MCF 10A (cell line): ENCODE results near the gene PHGDH. TPM values are rescaled to one million over a fixed set of nuclear protein-coding genes. Genes with fewer than 3 reads are reported as not detected.

Experiments used
- BruUV-seq: library from RNA; stranded (reverse); fragments of 400-500 nt; replicated peaks from 2 replicates; lab custom pipeline; 2021; lab: Mats Ljungman, UMichigan
- CTCF ChIA-PET: fragments of 300-600 bp; sonication (Branson Sonifier 250); formaldehyde crosslinking; extraction: SDS; loops from one replicate; lab custom pipeline; 2021; ENCODE audit warnings: antibody characterized with exemption, inconsistent platforms; lab: Yijun Ruan, JAX
- POLR2A ChIA-PET: fragments of 300-600, 350-650 bp; sonication (Branson Sonifier 250); formaldehyde crosslinking; extraction: SDS; loops from one replicate; lab custom pipeline; 2020; ENCODE audit warnings: antibody characterized with exemption, inconsistent platforms; lab: Yijun Ruan, JAX
- DNase-seq: peaks from one replicate; pipeline ENCODE4 v3.0.0-alpha.2; 2018; ENCODE audit not compliant: unreplicated experiment
- H3K27ac Mint-ChIP-seq: one replicate; pipeline ENCODE4 v1.8.0; 2022; ENCODE audit warnings: mild to moderate bottlenecking, low read depth, mixed read lengths; ENCODE audit not compliant: unreplicated experiment
- H3K27me3 Mint-ChIP-seq: one replicate; pipeline ENCODE4 v1.8.0; 2022; ENCODE audit warnings: mixed read lengths; ENCODE audit not compliant: insufficient read depth, unreplicated experiment
- H3K36me3 Mint-ChIP-seq: one replicate; pipeline ENCODE4 v1.8.0; 2022; ENCODE audit warnings: mild to moderate bottlenecking, moderate library complexity, mixed read lengths; ENCODE audit not compliant: insufficient read depth, unreplicated experiment
- H3K4me1 Mint-ChIP-seq: one replicate; pipeline ENCODE4 v1.8.0; 2022; ENCODE audit warnings: mixed read lengths; ENCODE audit not compliant: insufficient read depth, unreplicated experiment
- H3K4me3 Mint-ChIP-seq: one replicate; pipeline ENCODE4 v1.8.0; 2022; ENCODE audit warnings: mild to moderate bottlenecking, moderate library complexity, mixed read lengths; ENCODE audit not compliant: unreplicated experiment
- H3K9me3 Mint-ChIP-seq: one replicate; pipeline ENCODE4 v1.8.0; 2022; ENCODE audit warnings: mixed read lengths; ENCODE audit not compliant: unreplicated experiment
- intact Hi-C: fragments of 100-400 bp; cut with micrococcal nuclease; formaldehyde crosslinking; loops from 2 replicates; pipeline ENCODE4 v1.14.1; 2022
- total RNA-seq: library from RNA; stranded (reverse); gene quantifications from 2 replicates; pipeline ENCODE4 v1.2.3, GENCODE V29; 2022
- TF ChIP-seq, protein P1 (sequence below): fragments of 200-600 bp; IDR thresholded peaks from one replicate; pipeline ENCODE4 v1.8.0; 2022; ENCODE audit warnings: antibody characterized with exemption, mild to moderate bottlenecking; ENCODE audit not compliant: unreplicated experiment

Gene PHGDH
- total RNA-seq, 1 experiment from 2014 or later: 198 TPM

DNA sequence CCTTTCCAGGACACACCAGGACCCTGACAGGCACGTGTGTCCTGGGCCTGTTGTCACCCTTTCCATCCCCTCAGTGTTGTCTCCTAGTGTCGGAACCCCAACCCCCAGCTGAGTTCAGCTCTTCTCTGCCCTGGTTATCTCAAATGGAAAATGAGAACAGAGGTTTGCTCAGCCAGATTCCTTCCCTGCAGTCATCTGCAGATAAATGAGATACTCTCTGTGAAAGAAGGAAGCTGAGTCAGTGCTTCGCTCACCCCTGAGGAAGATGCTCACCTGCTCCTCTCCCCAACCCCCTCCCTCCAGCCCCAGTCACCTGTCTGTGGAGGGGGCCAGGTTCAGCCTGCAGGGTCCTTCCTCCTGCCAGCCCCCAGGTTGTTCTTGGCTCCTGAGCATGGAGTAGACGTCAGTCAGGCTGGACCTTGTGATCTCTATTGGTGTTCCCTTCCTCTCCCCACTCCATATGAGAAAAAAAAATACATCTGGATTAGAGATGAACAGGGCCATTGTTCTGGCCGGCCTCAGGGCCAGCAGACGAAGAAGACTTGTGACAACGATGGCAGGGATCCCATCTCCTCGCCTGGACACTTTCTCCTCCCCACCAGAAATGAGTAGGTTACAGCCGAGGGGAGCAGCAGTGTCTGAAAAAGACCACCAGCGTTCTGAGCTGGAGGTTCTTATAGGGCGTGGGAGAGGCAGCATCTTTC lies 20.9 kb downstream of the PHGDH start:
- intact Hi-C loops: no loop called here
- Mint-ChIP-seq H3K36me3 (peaks cover 32% of the 10 kb centered on the region), H3K27ac (no peak overlapping the region)

GRCh38 chr1:119733754-119734153 lies 22.0 kb downstream of the PHGDH start:
- POLR2A ChIA-PET: no interaction called here
- DNase-seq: no peak
- Mint-ChIP-seq H3K4me1 (no peaks in the 10 kb centered on the region), H3K27me3 (no peaks in the 10 kb centered on the region), H3K4me3 (no peak overlapping the region), H3K27ac (no peak overlapping the region), H3K9me3 (no peaks in the 10 kb centered on the region), H3K36me3 (peaks cover 32% of the 10 kb centered on the region)
- CTCF ChIA-PET: interaction anchor here (0.7 to 3.4 kb wide), 4 partner anchors 10 to 121 kb away, joined by 3 to 39 read pairs (median 3); no protein-coding TSS in a partner anchor
- TF ChIP-seq, protein P1, sequence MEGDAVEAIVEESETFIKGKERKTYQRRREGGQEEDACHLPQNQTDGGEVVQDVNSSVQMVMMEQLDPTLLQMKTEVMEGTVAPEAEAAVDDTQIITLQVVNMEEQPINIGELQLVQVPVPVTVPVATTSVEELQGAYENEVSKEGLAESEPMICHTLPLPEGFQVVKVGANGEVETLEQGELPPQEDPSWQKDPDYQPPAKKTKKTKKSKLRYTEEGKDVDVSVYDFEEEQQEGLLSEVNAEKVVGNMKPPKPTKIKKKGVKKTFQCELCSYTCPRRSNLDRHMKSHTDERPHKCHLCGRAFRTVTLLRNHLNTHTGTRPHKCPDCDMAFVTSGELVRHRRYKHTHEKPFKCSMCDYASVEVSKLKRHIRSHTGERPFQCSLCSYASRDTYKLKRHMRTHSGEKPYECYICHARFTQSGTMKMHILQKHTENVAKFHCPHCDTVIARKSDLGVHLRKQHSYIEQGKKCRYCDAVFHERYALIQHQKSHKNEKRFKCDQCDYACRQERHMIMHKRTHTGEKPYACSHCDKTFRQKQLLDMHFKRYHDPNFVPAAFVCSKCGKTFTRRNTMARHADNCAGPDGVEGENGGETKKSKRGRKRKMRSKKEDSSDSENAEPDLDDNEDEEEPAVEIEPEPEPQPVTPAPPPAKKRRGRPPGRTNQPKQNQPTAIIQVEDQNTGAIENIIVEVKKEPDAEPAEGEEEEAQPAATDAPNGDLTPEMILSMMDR: no peak
- intact Hi-C loops: no loop called here
- BruUV-seq: no TSS peak

More for the DNA sequence above, 20.9 kb downstream of the PHGDH start:
- H3K9me3 Mint-ChIP-seq: no peaks in the 10 kb centered on the region
- DNase-seq: no peak
- H3K4me1 Mint-ChIP-seq: no peaks in the 10 kb centered on the region
- ChIA-PET CTCF (interaction anchor here (0.7 to 6.3 kb wide), 3 partner anchors 12 to 129 kb away, joined by 4 to 42 read pairs (median 39); no protein-coding TSS in a partner anchor), POLR2A (no interaction called here)
- TF ChIP-seq, protein P1: no peak
- BruUV-seq: no TSS peak
- no peaks in the 10 kb centered on the region for H3K27me3 Mint-ChIP-seq
- H3K4me3 Mint-ChIP-seq: no peak overlapping the region

DNA sequence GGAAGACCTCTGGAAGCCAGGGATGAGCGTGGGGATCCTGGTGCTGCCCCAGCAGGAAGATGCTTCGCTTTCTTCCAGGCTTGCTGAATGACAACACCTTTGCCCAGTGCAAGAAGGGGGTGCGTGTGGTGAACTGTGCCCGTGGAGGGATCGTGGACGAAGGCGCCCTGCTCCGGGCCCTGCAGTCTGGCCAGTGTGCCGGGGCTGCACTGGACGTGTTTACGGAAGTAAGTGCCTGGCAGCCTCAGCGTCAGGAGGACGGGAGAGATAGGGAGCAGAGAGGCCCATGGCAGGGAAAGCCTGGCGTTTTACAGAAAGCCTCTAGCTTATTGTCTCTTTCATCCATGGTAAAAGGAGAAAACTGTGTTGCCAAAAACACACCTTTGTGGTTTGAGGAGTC lies 23.5 kb downstream of the PHGDH start:
- intact Hi-C loops: no loop called here
- H3K27me3 Mint-ChIP-seq: no peaks in the 10 kb centered on the region
- no peak overlapping the region for H3K4me3 Mint-ChIP-seq
- TF ChIP-seq, protein P1: no peak
- CTCF ChIA-PET: interaction anchor here (0.6 to 3.4 kb wide), 4 partner anchors 9 to 1703 kb away, joined by 3 to 39 read pairs (median 4); no protein-coding TSS in a partner anchor
- H3K9me3 Mint-ChIP-seq: no peaks in the 10 kb centered on the region
- peaks cover 37% of the 10 kb centered on the region for H3K36me3 Mint-ChIP-seq
- no TSS peak for BruUV-seq
- H3K27ac Mint-ChIP-seq: no peak overlapping the region
- no peaks in the 10 kb centered on the region for H3K4me1 Mint-ChIP-seq
- POLR2A ChIA-PET: no interaction called here
- DNase-seq: no peak

- TF ChIP-seq, protein P1: no peak
- Mint-ChIP-seq H3K27me3 (no peaks in the 10 kb centered on the region), H3K4me3 (no peak overlapping the region), H3K9me3 (no peaks in the 10 kb centered on the region), H3K27ac (no peak overlapping the region), H3K4me1 (no peaks in the 10 kb centered on the region), H3K36me3 (peaks cover 35% of the 10 kb centered on the region)
- no peak for DNase-seq
- BruUV-seq: no TSS peak
- intact Hi-C loops: no loop called here
- ChIA-PET CTCF (no interaction called here), POLR2A (interaction anchor here (0.7 kb wide), 1 partner anchor 14 kb away, joined by 3 read pairs; no protein-coding TSS in a partner anchor)
These were observed 24.9 kb downstream of the PHGDH start for GRCh38 chr1:119736649-119737039.
